ENCODE data around the gene ZNF543.
A peak's percentile ranks its signal among the peaks of the same experiment; 100 is the strongest.

Gene ZNF543

DNA sequence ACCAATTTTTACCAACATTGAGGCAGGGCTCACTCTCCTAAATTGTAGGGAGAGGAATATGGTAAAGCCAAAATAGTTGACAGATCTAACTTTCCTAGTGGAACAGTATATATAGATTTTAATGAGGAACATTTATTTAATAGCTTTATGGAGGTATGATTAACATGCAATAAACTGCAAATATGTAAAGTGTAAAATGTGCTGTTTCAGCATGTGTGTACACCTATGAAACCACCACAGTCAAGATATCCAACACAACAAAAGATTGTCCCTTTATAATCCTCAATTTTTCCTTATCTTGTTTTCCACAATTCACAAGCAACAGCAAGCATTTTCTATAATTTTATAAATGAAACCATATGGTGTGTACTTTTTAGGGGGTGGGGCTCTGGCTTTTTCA lies 39.0 kb downstream of the ZNF543 start:
- no peak overlapping the region for H3K4me3 ChIP-seq (replicated peaks; ENCODE audit: low read depth, low read length)
- no peak for DNase-seq (ENCODE audit: extremely low read depth, insufficient read length)
- TF ChIP-seq, protein P1, sequence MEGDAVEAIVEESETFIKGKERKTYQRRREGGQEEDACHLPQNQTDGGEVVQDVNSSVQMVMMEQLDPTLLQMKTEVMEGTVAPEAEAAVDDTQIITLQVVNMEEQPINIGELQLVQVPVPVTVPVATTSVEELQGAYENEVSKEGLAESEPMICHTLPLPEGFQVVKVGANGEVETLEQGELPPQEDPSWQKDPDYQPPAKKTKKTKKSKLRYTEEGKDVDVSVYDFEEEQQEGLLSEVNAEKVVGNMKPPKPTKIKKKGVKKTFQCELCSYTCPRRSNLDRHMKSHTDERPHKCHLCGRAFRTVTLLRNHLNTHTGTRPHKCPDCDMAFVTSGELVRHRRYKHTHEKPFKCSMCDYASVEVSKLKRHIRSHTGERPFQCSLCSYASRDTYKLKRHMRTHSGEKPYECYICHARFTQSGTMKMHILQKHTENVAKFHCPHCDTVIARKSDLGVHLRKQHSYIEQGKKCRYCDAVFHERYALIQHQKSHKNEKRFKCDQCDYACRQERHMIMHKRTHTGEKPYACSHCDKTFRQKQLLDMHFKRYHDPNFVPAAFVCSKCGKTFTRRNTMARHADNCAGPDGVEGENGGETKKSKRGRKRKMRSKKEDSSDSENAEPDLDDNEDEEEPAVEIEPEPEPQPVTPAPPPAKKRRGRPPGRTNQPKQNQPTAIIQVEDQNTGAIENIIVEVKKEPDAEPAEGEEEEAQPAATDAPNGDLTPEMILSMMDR (IDR thresholded peaks at IDR 0.05; ENCODE audit: insufficient read depth, low read length, poor library complexity, severe bottlenecking) = no peak
- no peaks in the 10 kb centered on the region for H3K27me3 ChIP-seq (replicated peaks; ENCODE audit: control insufficient read depth, insufficient read depth, low read length)
- peaks cover 29% of the 10 kb centered on the region for H3K36me3 ChIP-seq (ENCODE audit: control insufficient read depth, insufficient read depth, low read length)

DNA sequence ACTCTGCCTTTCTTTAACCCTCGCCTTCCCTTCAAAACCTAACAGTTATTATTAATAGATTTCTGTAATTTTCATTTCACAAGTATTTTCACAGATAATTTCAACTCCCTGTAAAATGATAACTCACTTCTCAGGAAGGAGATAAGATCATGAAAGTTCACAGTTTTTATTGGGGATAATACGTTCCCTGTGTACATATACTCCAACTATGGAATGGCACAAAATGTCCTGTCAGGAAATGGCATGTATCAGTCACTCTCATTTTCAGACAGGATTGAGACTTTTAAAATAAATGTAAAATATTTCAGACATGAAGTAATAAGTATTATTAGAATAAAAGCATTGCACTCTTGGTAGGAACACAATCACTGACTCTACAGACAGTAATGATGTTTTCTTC lies 42.1 kb downstream of the ZNF543 start:
- TF ChIP-seq, protein P1 (IDR thresholded peaks at IDR 0.05; ENCODE audit: insufficient read depth, low read length, poor library complexity, severe bottlenecking) = no peak
- no peak overlapping the region; the same call in 1 of the 2 replicates for H3K4me3 ChIP-seq (replicated peaks; ENCODE audit: low read depth, low read length)
- DNase-seq (ENCODE audit: extremely low read depth, insufficient read length) = no peak
- H3K27me3 ChIP-seq (replicated peaks; ENCODE audit: control insufficient read depth, insufficient read depth, low read length) = no peaks in the 10 kb centered on the region
- H3K36me3 ChIP-seq (ENCODE audit: control insufficient read depth, insufficient read depth, low read length) = peaks cover 10% of the 10 kb centered on the region

DNA sequence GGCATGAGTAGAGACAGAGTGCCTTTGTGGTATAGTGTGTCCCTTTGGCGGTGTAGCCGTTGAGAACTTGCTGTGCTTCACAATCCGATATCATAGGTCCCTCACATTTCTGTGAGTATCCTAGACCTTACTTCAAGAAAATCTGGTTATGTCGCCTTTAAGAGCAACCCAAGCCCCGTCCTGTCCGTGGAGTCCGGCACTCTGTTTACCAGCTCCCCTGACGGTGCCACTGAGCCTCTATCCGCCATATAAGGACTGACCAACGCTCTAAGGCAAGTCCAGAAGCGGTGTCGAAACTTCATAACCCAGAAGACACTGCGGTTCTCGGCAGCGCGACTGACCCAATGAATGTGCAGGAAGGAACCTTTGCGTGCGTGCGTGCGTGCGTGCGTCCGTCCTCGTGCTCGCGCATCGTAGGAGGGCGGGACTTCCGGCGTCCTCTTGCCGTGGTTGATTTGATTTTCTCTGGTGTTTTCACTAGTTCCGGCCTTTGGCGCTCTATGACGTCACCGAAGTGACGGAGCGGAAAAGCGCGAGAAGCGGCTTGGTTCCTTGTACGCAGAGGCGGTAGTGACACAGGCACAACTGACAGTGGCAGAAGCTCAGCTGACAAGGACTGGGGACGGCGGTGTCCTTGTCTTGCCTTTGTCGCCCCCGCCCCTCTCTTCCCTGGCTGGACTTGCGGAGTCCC lies 42.9 kb downstream of the ZNF543 start, which contains the start of the genes TRAPPC2B and ZNF547:
TRAPPC2B (plus strand) TSS at position 555 of the 691 bp plus-strand sequence. CDS start 1,283 bp downstream, outside the sequence.
ZNF547 (plus strand) TSS at position 555 of the 691 bp plus-strand sequence. CDS start 5,005 bp downstream, outside the sequence.
- H3K36me3 ChIP-seq (ENCODE audit: control insufficient read depth, insufficient read depth, low read length) = peaks cover 5% of the 10 kb centered on the region
- TF ChIP-seq, protein P1 (IDR thresholded peaks at IDR 0.05; ENCODE audit: insufficient read depth, low read length, poor library complexity, severe bottlenecking) = no peak

DNA sequence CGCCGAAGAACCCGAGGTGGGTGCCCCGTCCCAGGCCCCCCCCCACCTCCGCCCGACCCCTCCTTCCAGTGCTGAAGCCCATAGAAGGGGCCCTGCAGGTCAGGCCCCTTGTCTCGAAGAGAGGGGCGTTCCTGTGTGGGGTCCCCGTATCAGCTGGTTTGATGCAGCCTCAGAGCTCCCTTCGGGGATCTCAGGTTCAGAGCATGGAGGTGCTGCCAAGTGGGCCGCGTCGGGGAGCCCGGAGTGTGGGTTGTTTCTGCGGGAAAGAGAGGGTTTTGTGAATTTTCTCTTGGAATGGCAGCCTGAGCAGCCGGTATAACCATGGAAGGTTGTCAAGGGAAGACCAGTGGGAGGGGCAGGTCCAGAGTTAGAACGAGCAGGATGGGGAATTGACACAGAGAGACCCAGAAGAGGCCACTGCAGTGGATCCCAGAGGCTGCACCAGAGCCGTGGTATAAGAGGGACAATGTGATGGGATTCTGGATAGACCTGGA lies 43.5 kb downstream of the ZNF543 start:
- no peaks in the 10 kb centered on the region for H3K27me3 ChIP-seq (replicated peaks; ENCODE audit: control insufficient read depth, insufficient read depth, low read length)
- TF ChIP-seq, protein P1 (IDR thresholded peaks at IDR 0.05; ENCODE audit: insufficient read depth, low read length, poor library complexity, severe bottlenecking) = no peak
- peak overlapping the region; percentile 83 for H3K4me3 ChIP-seq (replicated peaks; ENCODE audit: low read depth, low read length)
- no peak for DNase-seq (ENCODE audit: extremely low read depth, insufficient read length)
- peaks cover 4% of the 10 kb centered on the region for H3K36me3 ChIP-seq (ENCODE audit: control insufficient read depth, insufficient read depth, low read length)

More for the DNA sequence above, 42.9 kb downstream of the ZNF543 start, which contains the start of the genes TRAPPC2B and ZNF547:
- H3K4me3 ChIP-seq (replicated peaks; ENCODE audit: low read depth, low read length) = peak within 1 kb of the TSS; percentile 83
- DNase-seq (ENCODE audit: extremely low read depth, insufficient read length) = peak; percentile 99
- H3K27me3 ChIP-seq (replicated peaks; ENCODE audit: control insufficient read depth, insufficient read depth, low read length) = no peaks in the 10 kb centered on the region

DNA sequence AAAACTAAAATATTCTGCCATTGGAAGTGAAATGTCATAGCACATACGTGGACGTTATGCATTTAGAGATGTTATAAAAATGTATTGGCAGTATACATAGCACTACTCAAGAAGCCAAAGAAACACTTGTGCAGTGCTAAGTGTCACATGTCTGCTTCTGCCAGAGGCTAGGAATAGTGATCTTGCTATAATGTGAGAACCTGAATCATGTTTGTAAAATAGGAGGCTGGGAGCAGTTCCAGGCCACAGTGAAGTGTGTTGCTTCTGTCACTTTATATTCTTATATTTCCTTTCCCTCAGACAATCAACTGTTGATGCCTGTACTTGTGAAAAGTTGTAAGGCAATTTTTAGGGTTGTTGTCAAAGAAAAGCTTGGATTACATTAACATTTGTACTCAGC lies 46.5 kb downstream of the ZNF543 start:
- no peak for DNase-seq (ENCODE audit: extremely low read depth, insufficient read length)
- Histone ChIP-seq H3K36me3 (ENCODE audit: control insufficient read depth, insufficient read depth, low read length) (peaks cover 2% of the 10 kb centered on the region), H3K27me3 (replicated peaks; ENCODE audit: control insufficient read depth, insufficient read depth, low read length) (no peaks in the 10 kb centered on the region), H3K4me3 (replicated peaks; ENCODE audit: low read depth, low read length) (no peak overlapping the region)
- TF ChIP-seq, protein P1 (IDR thresholded peaks at IDR 0.05; ENCODE audit: insufficient read depth, low read length, poor library complexity, severe bottlenecking) = no peak

All from GM06990 (cell line).